Epithelial cell of esophagus (primary cell): ENCODE measurements around the gene KIAA1217.

Experiments
- DNase-seq: peaks from one replicate; pipeline ENCODE4 v3.0.0; 2010; ENCODE audit warnings: low read depth
- H3K4me3 ChIP-seq: 2 replicates; pipeline ENCODE4 v1.5.1; 2011; ENCODE audit warnings: mild to moderate bottlenecking, low read length, control low read depth
- TF ChIP-seq, protein P1 (sequence below): IDR thresholded peaks from 2 replicates; pipeline ENCODE4 v1.5.1; 2011; ENCODE audit warnings: low read depth, mild to moderate bottlenecking, low read length, control low read depth, inconsistent platforms; ENCODE audit not compliant: insufficient read depth; ENCODE audit errors: missing control alignments

The KIAA1217 gene

DNA sequence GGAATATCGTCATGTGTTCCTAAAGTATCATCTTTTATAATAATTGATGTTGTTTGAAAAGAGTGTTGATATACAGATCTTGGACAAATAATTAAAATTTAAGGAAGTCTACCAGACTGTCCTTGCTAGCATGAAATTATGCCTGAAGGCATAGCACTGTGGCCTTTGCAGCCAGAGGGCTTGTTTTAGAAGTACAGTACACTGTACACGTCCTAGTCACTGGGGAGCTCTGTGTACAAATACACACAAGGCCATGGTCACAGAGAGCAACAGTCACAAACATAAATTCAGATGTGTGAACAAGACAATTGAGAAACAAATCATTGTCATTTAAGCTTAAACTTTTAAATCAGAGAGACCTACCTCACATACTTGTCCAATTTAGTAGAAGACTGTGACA lies 133.0 kb downstream of the KIAA1217 start:
- TF ChIP-seq, protein P1, sequence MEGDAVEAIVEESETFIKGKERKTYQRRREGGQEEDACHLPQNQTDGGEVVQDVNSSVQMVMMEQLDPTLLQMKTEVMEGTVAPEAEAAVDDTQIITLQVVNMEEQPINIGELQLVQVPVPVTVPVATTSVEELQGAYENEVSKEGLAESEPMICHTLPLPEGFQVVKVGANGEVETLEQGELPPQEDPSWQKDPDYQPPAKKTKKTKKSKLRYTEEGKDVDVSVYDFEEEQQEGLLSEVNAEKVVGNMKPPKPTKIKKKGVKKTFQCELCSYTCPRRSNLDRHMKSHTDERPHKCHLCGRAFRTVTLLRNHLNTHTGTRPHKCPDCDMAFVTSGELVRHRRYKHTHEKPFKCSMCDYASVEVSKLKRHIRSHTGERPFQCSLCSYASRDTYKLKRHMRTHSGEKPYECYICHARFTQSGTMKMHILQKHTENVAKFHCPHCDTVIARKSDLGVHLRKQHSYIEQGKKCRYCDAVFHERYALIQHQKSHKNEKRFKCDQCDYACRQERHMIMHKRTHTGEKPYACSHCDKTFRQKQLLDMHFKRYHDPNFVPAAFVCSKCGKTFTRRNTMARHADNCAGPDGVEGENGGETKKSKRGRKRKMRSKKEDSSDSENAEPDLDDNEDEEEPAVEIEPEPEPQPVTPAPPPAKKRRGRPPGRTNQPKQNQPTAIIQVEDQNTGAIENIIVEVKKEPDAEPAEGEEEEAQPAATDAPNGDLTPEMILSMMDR, result no peak
- DNase-seq, result no peak
- no peak overlapping the region for H3K4me3 ChIP-seq

DNA sequence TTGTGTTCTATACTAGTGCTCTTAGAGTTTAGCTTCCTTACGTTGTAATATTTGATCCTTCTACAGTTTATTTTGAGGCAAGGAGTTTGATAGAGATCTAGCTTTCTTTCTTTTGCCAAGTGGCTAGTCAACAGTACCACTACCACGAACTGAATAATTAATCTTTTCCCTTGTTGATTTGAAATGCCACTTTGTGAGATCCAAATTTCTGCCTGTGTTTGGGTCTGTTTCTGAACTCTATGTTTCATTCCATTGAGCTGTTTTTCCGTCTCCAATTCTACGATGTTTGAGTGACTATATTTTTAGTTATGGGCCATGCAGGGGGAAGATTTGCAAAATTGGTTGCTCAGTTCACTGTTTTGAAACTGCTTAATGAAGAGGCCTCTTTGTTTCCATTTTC lies 134.7 kb downstream of the KIAA1217 start:
- H3K4me3 ChIP-seq, result no peak overlapping the region
- no peak for DNase-seq
- TF ChIP-seq, protein P1, result no peak

- DNase-seq, result peak; percentile 90
- H3K4me3 ChIP-seq, result no peak overlapping the region
- TF ChIP-seq, protein P1, result no peak
Observed at GRCh38 chr10:24344279-24344678, 135.3 kb downstream of the KIAA1217 start.

DNA sequence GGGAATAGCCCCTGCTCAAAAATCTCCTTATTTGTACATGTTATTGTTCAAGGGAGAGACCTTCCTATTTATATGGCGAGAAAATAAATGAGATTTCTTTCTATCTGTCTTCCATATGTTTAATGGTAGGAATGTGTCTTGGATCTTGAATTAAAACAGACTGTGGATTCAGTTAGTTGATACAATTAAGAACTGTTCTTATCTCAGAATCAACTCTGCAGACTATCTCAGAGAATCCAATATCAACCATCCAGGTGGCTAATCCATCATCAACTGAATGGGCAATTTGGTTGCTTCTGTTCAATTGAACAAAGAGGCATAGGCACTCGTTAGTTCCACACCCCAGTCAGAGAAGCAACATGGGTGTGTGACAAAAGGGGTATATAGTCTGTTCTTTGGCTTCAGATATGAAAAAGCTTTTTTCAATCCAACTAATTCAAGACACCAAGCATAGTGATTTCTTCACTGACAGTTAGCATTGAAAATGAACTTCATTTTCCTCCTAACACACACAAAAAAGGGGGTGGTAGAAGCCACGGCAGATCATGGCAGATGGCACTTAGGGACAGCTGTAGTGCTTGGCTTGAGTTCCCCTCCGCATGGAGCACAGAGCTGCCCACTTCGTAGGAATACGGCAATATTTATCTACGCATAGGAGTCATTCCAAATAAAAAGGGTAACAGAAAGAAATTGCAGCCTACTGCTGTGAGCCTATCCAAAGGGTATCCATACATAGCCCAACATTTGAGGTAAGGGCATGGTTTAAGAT lies 135.9 kb downstream of the KIAA1217 start:
- no peak for DNase-seq
- TF ChIP-seq, protein P1, result no peak
- H3K4me3 ChIP-seq, result no peak overlapping the region

- DNase-seq, result peak; percentile 48
- TF ChIP-seq, protein P1, result no peak
Observed at GRCh38 chr10:24346877-24347519, 138.1 kb downstream of the KIAA1217 start.

DNA sequence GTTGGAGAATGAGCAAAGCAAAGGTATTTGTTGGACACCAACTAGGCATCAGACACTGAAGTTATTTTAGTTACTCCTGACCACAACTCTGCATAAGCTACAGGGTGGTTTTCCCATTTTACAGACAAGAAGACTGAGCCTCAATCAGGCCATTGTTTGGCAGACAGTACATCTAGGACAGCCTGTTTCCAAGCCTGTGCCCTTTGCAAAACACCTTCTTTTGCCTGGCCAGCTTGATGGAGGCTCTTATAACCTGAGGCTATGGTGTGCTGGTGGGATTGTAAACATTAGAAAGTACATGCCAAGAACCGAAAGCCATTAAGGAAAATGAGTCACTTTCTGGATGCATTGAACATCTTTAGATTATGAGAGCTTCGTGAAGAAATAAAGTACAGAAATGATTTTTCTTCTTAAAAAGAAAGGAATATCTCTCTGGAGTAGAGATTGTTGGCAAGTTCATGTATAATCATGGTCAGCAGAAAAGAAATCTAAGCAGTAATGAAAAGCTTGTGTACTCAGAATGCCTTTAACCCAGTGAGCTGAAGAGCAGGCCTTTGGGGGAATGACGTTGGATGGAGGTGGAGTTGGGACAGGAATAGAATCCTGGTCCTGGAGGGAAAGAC lies 140.6 kb downstream of the KIAA1217 start:
- TF ChIP-seq, protein P1, result no peak
- peak; percentile 62 for DNase-seq
- H3K4me3 ChIP-seq, result no peak overlapping the region

More at GRCh38 chr10:24346877-24347519, 138.1 kb downstream of the KIAA1217 start:
- H3K4me3 ChIP-seq, result no peak overlapping the region
